MM.1S (cell line): ENCODE measurements around the gene FAM193A.

Experiments
- DNase-seq: peaks from one replicate; pipeline ENCODE4 v3.0.0-alpha.2; 2015
- H2AFZ ChIP-seq: fragments of 300-600 bp; sonication (generic); 2 replicates; pipeline ENCODE4 v1.6.0; 2016; ENCODE audit warnings: antibody characterized with exemption, low read length
- H3F3A ChIP-seq: fragments of 300-600 bp; sonication (generic); 2 replicates; pipeline ENCODE4 v1.6.1; 2016; ENCODE audit warnings: mild to moderate bottlenecking, antibody characterized with exemption, low read length, moderate library complexity, mixed read lengths; ENCODE audit not compliant: insufficient read depth
- H3K27ac ChIP-seq: fragments of 300-600 bp; sonication (generic); 2 replicates; pipeline ENCODE4 v1.5.1; 2016; ENCODE audit warnings: mild to moderate bottlenecking, low read length
- H3K27me3 ChIP-seq: fragments of 300-600 bp; sonication (generic); replicated peaks from 2 replicates; pipeline ENCODE4 v1.6.0; 2016; ENCODE audit warnings: low read length; ENCODE audit not compliant: insufficient read depth
- H3K36me3 ChIP-seq: fragments of 300-600 bp; sonication (generic); replicated peaks from 2 replicates; pipeline ENCODE4 v1.6.1; 2016; ENCODE audit warnings: mild to moderate bottlenecking, low read length, mixed read lengths; ENCODE audit not compliant: insufficient read depth
- H3K4me1 ChIP-seq: fragments of 300-600 bp; sonication (generic); 2 replicates; pipeline ENCODE4 v1.6.1; 2016; ENCODE audit warnings: low read length, mixed read lengths
- H3K4me2 ChIP-seq: fragments of 300-600 bp; sonication (generic); 2 replicates; pipeline ENCODE4 v1.6.0; 2016; ENCODE audit warnings: low read depth, low read length
- H3K4me3 ChIP-seq: fragments of 300-600 bp; sonication (generic); 2 replicates; pipeline ENCODE4 v1.5.1; 2016; ENCODE audit warnings: low read length, mixed read lengths
- H3K79me2 ChIP-seq: fragments of 300-600 bp; sonication (generic); 2 replicates; pipeline ENCODE4 v1.6.1; 2016; ENCODE audit warnings: mixed run types, low read length, mixed read lengths
- H3K9ac ChIP-seq: fragments of 300-600 bp; sonication (generic); 2 replicates; pipeline ENCODE4 v1.6.1; 2016; ENCODE audit warnings: low read length, mixed read lengths
- H3K9me2 ChIP-seq: fragments of 300-600 bp; sonication (generic); replicated peaks from 2 replicates; pipeline ENCODE4 v1.6.1; 2016; ENCODE audit warnings: mild to moderate bottlenecking, low read length, mixed read lengths; ENCODE audit not compliant: insufficient read depth
- H3K9me3 ChIP-seq: fragments of 300-600 bp; sonication (generic); replicated peaks from 2 replicates; pipeline ENCODE4 v1.6.1; 2016; ENCODE audit warnings: mild to moderate bottlenecking, low read length, mixed read lengths; ENCODE audit not compliant: insufficient read depth
- H4K20me1 ChIP-seq: fragments of 300-600 bp; sonication (generic); 2 replicates; pipeline ENCODE4 v1.6.1; 2016; ENCODE audit warnings: mild to moderate bottlenecking, low read length, moderate library complexity, mixed read lengths; ENCODE audit not compliant: insufficient read depth
- EZH2 ChIP-seq: fragments of 300-600 bp; sonication (generic); optimal IDR thresholded peaks from 2 replicates; pipeline ENCODE3; 2017; ENCODE audit warnings: low read depth, mild to moderate bottlenecking, antibody characterized with exemption, low read length, mixed read lengths
- EZH2phosphoT487 ChIP-seq: fragments of 300-600 bp; sonication (generic); IDR thresholded peaks from 2 replicates; pipeline ENCODE4 v1.6.1; 2018; ENCODE audit warnings: antibody characterized with exemption, low read length
- TF ChIP-seq, protein P1 (sequence below): fragments of 300-600 bp; sonication (generic); IDR thresholded peaks from 2 replicates; pipeline ENCODE4 v1.5.1; 2016; ENCODE audit warnings: antibody characterized with exemption, low read length, mixed read lengths

Gene FAM193A

GRCh38 chr4:2586502-2586901 is 50.1 kb downstream of the FAM193A start:
- Histone ChIP-seq H3K4me3 (no peak overlapping the region), H3K9me3 (no peaks in the 10 kb centered on the region), H2AFZ (no peak overlapping the region), H3F3A (no peaks in the 10 kb centered on the region), H3K9me2 (no peaks in the 10 kb centered on the region), H3K4me1 (no peaks in the 10 kb centered on the region), H3K9ac (no peak overlapping the region), H3K36me3 (no peaks in the 10 kb centered on the region), H3K27ac (no peak overlapping the region), H3K27me3 (no peaks in the 10 kb centered on the region), H4K20me1 (peaks cover 8% of the 10 kb centered on the region; the same call in 1 of the 2 replicates), H3K4me2 (no peak overlapping the region), H3K79me2 (peaks cover 94% of the 10 kb centered on the region)
- DNase-seq: no peak
- TF ChIP-seq, protein P1, sequence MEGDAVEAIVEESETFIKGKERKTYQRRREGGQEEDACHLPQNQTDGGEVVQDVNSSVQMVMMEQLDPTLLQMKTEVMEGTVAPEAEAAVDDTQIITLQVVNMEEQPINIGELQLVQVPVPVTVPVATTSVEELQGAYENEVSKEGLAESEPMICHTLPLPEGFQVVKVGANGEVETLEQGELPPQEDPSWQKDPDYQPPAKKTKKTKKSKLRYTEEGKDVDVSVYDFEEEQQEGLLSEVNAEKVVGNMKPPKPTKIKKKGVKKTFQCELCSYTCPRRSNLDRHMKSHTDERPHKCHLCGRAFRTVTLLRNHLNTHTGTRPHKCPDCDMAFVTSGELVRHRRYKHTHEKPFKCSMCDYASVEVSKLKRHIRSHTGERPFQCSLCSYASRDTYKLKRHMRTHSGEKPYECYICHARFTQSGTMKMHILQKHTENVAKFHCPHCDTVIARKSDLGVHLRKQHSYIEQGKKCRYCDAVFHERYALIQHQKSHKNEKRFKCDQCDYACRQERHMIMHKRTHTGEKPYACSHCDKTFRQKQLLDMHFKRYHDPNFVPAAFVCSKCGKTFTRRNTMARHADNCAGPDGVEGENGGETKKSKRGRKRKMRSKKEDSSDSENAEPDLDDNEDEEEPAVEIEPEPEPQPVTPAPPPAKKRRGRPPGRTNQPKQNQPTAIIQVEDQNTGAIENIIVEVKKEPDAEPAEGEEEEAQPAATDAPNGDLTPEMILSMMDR: no peak
- TF ChIP-seq EZH2 (no peak), EZH2phosphoT487 (no peak)

GRCh38 chr4:2587213-2587823 is 50.9 kb downstream of the FAM193A start:
- no peak overlapping the region for H3K9ac ChIP-seq
- no peaks in the 10 kb centered on the region for H3K4me1 ChIP-seq
- no peak overlapping the region for H3K27ac ChIP-seq
- no peaks in the 10 kb centered on the region for H3F3A ChIP-seq
- H3K4me3 ChIP-seq: no peak overlapping the region
- no peak overlapping the region for H2AFZ ChIP-seq
- H3K4me2 ChIP-seq: no peak overlapping the region
- DNase-seq: no peak
- H3K9me2 ChIP-seq: no peaks in the 10 kb centered on the region
- H3K79me2 ChIP-seq: peaks cover 94% of the 10 kb centered on the region
- H3K36me3 ChIP-seq: no peaks in the 10 kb centered on the region
- TF ChIP-seq EZH2phosphoT487: no peak
- TF ChIP-seq EZH2: no peak
- TF ChIP-seq, protein P1: no peak
- H4K20me1 ChIP-seq: peaks cover 9% of the 10 kb centered on the region; the same call in 1 of the 2 replicates
- no peaks in the 10 kb centered on the region for H3K27me3 ChIP-seq
- H3K9me3 ChIP-seq: no peaks in the 10 kb centered on the region

DNA sequence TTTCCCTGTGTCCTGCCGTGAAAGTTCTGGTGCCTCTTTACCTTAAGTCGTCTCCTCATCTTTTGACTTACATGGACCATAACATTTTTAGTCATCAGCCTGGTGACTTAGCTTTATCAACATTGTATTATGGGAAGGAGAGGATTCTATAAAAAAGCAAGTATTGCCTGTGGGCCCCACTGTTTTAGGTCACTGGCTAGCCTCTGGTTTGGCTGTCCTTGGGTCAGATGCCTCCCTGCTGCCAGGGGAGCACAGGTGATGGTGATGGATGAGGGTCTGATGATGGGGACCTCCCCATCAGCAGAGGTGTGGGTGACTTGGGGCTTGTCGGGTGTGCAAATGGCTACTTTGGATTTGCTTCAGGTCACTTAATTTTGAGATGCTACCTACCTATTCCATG is 51.8 kb downstream of the FAM193A start:
- Histone ChIP-seq H3K9me2 (no peaks in the 10 kb centered on the region), H4K20me1 (peaks cover 11% of the 10 kb centered on the region; the same call in 1 of the 2 replicates), H3K4me3 (no peak overlapping the region), H3K27ac (no peak overlapping the region), H2AFZ (no peak overlapping the region), H3F3A (no peaks in the 10 kb centered on the region), H3K79me2 (peaks cover 94% of the 10 kb centered on the region), H3K9me3 (no peaks in the 10 kb centered on the region), H3K36me3 (no peaks in the 10 kb centered on the region), H3K4me1 (no peaks in the 10 kb centered on the region), H3K4me2 (no peak overlapping the region), H3K27me3 (no peaks in the 10 kb centered on the region), H3K9ac (no peak overlapping the region)
- no peak for DNase-seq
- TF ChIP-seq EZH2 (no peak), EZH2phosphoT487 (no peak)
- TF ChIP-seq, protein P1: no peak
